OCI-LY7 (cell line): Measurements from ENCODE around the gene GIT2. TPM values are rescaled to one million over a fixed set of nuclear protein-coding genes. Genes with fewer than 3 reads are reported as not detected.

Experiments
- BruUV-seq: library from RNA; stranded (reverse); fragments of 400-500 nt; replicated peaks from 2 replicates; lab custom pipeline; 2021; lab: Mats Ljungman, UMichigan
- CTCF ChIA-PET: fragments of 300-600 bp; sonication (Branson Sonifier 250); formaldehyde crosslinking; loops from one replicate; lab custom pipeline; 2022; ENCODE audit warnings: antibody characterized with exemption; ENCODE audit not compliant: unreplicated experiment; lab: Charles Lee
- POLR2A ChIA-PET: fragments of 300-600 bp; sonication (Branson Sonifier 250); formaldehyde crosslinking; loops from one replicate; lab custom pipeline; 2022; ENCODE audit warnings: antibody characterized with exemption; lab: Charles Lee
- DNase-seq: peaks from one replicate; pipeline ENCODE4 v3.0.0-alpha.2; 2015; ENCODE audit warnings: low spot score
- H2AFZ ChIP-seq: fragments of 200-600 bp; sonication (generic), shearing (Covaris generic); 2 replicates; pipeline ENCODE4 v1.6.1; 2014; ENCODE audit warnings: mild to moderate bottlenecking, antibody characterized with exemption, low read length, moderate library complexity
- H3K27ac ChIP-seq: fragments of 200-600 bp; sonication (generic); 2 replicates; pipeline ENCODE4 v1.5.1; 2014; ENCODE audit warnings: mixed run types, low read depth, mild to moderate bottlenecking, moderate library complexity, low read length, inconsistent platforms; ENCODE audit not compliant: poor library complexity, severe bottlenecking
- H3K36me3 ChIP-seq: fragments of 200-600 bp; sonication (generic); 2 replicates; pipeline ENCODE4 v1.6.1; 2014; ENCODE audit warnings: mild to moderate bottlenecking, antibody characterized with exemption, low read length, moderate library complexity, mixed read lengths; ENCODE audit not compliant: insufficient read depth
- H3K4me1 ChIP-seq: fragments of 200-600 bp; sonication (generic); 2 replicates; pipeline ENCODE4 v1.5.1; 2014; ENCODE audit warnings: mild to moderate bottlenecking, low read length; ENCODE audit not compliant: insufficient read depth, poor library complexity, severe bottlenecking
- H3K4me2 ChIP-seq: fragments of 200-600 bp; sonication (generic); 2 replicates; pipeline ENCODE4 v1.6.1; 2014; ENCODE audit warnings: mild to moderate bottlenecking, low read length
- H3K4me3 ChIP-seq: fragments of 200-600 bp; sonication (generic); 2 replicates; pipeline ENCODE4 v1.5.1; 2014; ENCODE audit warnings: mild to moderate bottlenecking, low read depth, low read length; ENCODE audit not compliant: poor library complexity, severe bottlenecking
- H3K79me2 ChIP-seq: fragments of 200-600 bp; sonication (generic); 2 replicates; pipeline ENCODE4 v1.6.1; 2016; ENCODE audit warnings: low read depth, mild to moderate bottlenecking, low read length, moderate library complexity, mixed read lengths; ENCODE audit not compliant: insufficient read depth
- H3K9me2 ChIP-seq: fragments of 200-600 bp; sonication (generic); 2 replicates; pipeline ENCODE4 v1.6.1; 2016; ENCODE audit warnings: mild to moderate bottlenecking, low read length, mixed read lengths; ENCODE audit not compliant: insufficient read depth
- H3K9me3 ChIP-seq: fragments of 200-600 bp; sonication (generic); 2 replicates; pipeline ENCODE4 v1.6.1; 2014; ENCODE audit warnings: mild to moderate bottlenecking, mixed run types, low read length, mixed read lengths
- H4K20me1 ChIP-seq: fragments of 200-600 bp; sonication (generic); 2 replicates; pipeline ENCODE4 v1.6.1; 2014; ENCODE audit warnings: mild to moderate bottlenecking, antibody characterized with exemption, low read length, moderate library complexity, mixed read lengths; ENCODE audit not compliant: insufficient read depth
- EZH2phosphoT487 ChIP-seq: fragments of 200-600 bp; sonication (generic); IDR thresholded peaks from 2 replicates; pipeline ENCODE4 v1.6.1; 2018; ENCODE audit warnings: low read depth, borderline replicate concordance, mild to moderate bottlenecking, mixed run types, antibody characterized with exemption, low read length, moderate library complexity, mixed read lengths
- intact Hi-C: fragments of 100-400 bp; cut with micrococcal nuclease; formaldehyde crosslinking; loops from one replicate; pipeline ENCODE4 v1.10.0; 2022; ENCODE audit not compliant: unreplicated experiment
- total RNA-seq, 2 experiments: library from RNA; depleted of rRNA in 1 of 2; stranded (reverse); fragments of >200 nt in 1 of 2; shearing (Covaris generic) in 1 of 2; gene quantifications; 2 replicates each; pipeline ENCODE4 v1.2.3, GENCODE V29; 2014 to 2022
- TF ChIP-seq, protein P1 (sequence below): fragments of 200-600 bp; sonication (generic); conservative IDR thresholded peaks from 2 replicates; pipeline ENCODE4 v1.5.1; 2014; ENCODE audit warnings: mild to moderate bottlenecking, antibody characterized with exemption, low read length, moderate library complexity, mixed read lengths

Gene GIT2
- total RNA-seq, 2 experiments from 2014 or later: 57.1 to 123 TPM

DNA sequence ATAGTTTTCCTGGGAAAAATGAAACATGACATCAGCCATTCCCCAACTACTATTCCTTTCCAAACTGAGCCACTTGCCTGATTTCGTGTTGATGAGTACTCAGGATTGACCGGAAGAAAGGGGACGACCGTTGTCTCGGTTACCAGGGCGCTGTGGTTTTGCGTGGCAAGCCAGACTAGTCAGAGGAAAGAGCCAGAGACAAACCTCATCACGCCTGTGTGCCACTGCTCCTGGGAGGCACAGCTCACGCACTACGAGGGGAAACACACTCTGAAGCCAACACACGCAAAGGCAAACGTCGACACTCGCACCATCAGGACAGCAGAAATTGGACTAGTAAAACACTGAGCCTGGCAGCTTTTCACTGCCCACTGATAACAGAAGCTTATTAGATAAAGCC is 35.0 kb downstream of the GIT2 start:
- DNase-seq: no peak
- Histone ChIP-seq H3K27ac (no peak overlapping the region), H3K36me3 (peaks cover 96% of the 10 kb centered on the region), H3K9me2 (no peaks in the 10 kb centered on the region), H3K79me2 (no peaks in the 10 kb centered on the region), H3K4me1 (no peaks in the 10 kb centered on the region), H4K20me1 (no peaks in the 10 kb centered on the region), H2AFZ (no peak overlapping the region), H3K9me3 (no peaks in the 10 kb centered on the region), H3K4me2 (no peak overlapping the region), H3K4me3 (no peak overlapping the region)
- BruUV-seq: no TSS peak
- POLR2A ChIA-PET: interaction anchor here (0.6 to 0.7 kb wide), 2 partner anchors 50 to 807 kb away, joined by 3 read pairs; no protein-coding TSS in a partner anchor
- TF ChIP-seq EZH2phosphoT487: no peak
- TF ChIP-seq, protein P1, sequence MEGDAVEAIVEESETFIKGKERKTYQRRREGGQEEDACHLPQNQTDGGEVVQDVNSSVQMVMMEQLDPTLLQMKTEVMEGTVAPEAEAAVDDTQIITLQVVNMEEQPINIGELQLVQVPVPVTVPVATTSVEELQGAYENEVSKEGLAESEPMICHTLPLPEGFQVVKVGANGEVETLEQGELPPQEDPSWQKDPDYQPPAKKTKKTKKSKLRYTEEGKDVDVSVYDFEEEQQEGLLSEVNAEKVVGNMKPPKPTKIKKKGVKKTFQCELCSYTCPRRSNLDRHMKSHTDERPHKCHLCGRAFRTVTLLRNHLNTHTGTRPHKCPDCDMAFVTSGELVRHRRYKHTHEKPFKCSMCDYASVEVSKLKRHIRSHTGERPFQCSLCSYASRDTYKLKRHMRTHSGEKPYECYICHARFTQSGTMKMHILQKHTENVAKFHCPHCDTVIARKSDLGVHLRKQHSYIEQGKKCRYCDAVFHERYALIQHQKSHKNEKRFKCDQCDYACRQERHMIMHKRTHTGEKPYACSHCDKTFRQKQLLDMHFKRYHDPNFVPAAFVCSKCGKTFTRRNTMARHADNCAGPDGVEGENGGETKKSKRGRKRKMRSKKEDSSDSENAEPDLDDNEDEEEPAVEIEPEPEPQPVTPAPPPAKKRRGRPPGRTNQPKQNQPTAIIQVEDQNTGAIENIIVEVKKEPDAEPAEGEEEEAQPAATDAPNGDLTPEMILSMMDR: no peak
- intact Hi-C loops: no loop called here
- CTCF ChIA-PET: no interaction called here

DNA sequence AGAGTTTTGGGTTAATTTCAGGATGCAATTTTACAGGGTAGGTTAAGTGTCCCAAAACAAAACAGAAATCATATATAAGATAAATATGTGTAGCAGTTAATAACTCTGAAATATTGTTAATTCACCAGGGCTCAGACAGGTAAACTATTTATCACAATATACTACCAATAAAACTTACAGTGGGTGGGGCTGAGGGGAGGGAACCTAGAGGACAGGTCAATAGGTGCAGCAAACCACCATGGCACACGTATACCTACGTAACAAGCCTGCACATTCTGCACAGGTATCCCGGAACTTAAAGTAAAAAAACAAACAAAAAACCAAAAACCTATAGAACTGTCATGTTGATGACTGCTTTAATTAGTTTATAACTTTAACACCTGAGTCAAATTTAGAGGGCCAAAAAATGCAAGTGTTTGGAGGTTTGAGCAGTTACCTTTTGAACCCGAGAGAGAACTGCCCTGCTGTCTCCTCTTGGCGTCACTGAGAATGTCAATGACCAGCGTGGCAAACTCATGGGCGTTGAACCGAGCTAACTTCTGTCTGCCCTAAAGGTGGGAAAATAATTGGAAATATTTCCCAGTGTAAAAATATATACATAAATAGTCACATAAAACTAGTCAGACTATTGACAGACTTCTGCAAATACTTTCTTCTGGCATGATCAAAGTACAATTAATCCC is 36.6 kb downstream of the GIT2 start:
- CTCF ChIA-PET: no interaction called here
- Histone ChIP-seq H3K36me3 (peaks cover 95% of the 10 kb centered on the region), H3K79me2 (no peaks in the 10 kb centered on the region), H3K4me3 (no peak overlapping the region), H3K9me2 (no peaks in the 10 kb centered on the region), H4K20me1 (no peaks in the 10 kb centered on the region), H3K9me3 (no peaks in the 10 kb centered on the region), H3K4me1 (no peaks in the 10 kb centered on the region), H3K27ac (no peak overlapping the region), H2AFZ (no peak overlapping the region), H3K4me2 (no peak overlapping the region)
- POLR2A ChIA-PET: no interaction called here
- no peak for DNase-seq
- BruUV-seq: no TSS peak
- TF ChIP-seq, protein P1: no peak
- no peak for TF ChIP-seq EZH2phosphoT487
- intact Hi-C loops: no loop called here

DNA sequence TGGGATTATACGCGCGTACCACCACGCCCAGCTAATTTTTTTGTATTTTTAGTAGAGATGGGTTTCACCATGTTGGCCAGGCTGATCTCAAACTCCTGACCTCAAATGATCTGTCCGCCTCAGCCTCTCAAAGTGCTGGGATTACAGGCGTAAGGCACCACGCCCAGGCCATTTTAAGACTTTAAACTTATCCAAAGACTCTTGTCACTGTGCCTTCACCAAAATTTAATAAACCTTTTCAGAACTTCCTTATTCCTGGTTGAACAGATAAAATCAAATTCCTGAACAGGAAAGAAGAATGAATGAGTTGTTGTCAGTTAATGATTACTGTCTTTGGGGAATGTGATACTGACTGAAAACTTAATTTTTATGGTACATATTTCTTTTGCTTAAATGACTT is 37.8 kb downstream of the GIT2 start:
- ChIA-PET CTCF (no interaction called here), POLR2A (no interaction called here)
- Histone ChIP-seq H3K27ac (no peak overlapping the region), H3K4me2 (no peak overlapping the region), H3K4me1 (no peaks in the 10 kb centered on the region), H3K36me3 (peaks cover 94% of the 10 kb centered on the region), H4K20me1 (no peaks in the 10 kb centered on the region), H3K9me2 (no peaks in the 10 kb centered on the region), H3K9me3 (no peaks in the 10 kb centered on the region), H3K4me3 (no peak overlapping the region), H2AFZ (no peak overlapping the region), H3K79me2 (no peaks in the 10 kb centered on the region)
- no peak for DNase-seq
- intact Hi-C loops: no loop called here
- BruUV-seq: no TSS peak
- no peak for TF ChIP-seq EZH2phosphoT487
- TF ChIP-seq, protein P1: no peak
